Activated CD4-positive, CD25-positive, alpha-beta regulatory T cell treated with anti-CD3 and anti-CD28 coated beads, Interleukin-2, amount 50 U/mL, for 72 hours (primary cell): Measurements from ENCODE around the gene LSM2.
A peak's percentile ranks its signal among the peaks of the same experiment; 100 is the strongest.
"Not testable (repeated sequence)": the region's sequence is repeated elsewhere in the genome, so short reads cannot be mapped to it uniquely, and the experiment has no call there.

Experiments
- DNase-seq: peaks from one replicate; pipeline ENCODE4 v3.0.0; 2021

LSM2 gene

DNA sequence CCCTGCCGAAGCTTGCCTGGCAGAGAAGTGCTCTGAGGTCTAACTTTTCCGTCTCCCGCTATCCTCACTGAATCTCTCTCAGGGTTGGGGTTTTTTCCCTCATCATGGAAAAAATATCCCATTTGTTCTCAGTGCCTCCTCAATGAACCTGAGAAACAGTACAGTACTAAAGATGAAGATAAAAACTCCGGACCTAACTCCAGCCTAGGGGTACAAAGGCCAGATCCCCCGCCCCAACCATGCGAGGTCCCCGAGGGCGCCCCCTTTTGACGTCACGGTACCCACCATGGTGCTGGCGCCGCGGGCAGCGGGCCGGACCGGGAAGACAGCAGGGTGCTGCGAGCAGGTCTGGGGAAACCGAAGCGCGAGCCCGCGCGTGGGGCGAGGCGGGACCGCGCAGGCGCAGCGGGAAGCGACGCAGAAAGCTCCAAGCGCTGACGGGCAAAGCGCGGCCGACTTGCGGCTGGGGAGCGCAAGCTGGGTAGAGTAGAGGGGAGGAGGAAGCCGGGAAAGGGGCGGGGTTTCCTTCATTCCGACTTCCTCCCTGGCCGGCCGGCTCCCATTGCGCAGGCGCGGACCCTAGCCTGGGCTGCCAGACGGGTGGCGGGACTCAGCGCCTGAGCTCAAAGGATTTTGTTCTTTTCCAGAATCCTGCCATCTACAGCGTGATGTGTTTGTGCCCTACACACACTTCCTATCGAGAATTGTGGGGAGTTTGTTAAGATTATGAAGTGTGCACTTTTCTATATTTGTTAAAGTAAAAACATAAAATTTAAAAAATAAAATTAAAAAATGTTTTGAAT is at the start of gene LSM2:
LSM2 (minus strand) TSS at position 497 of the 803 bp plus-strand sequence; CDS start at position 288, 209 bp downstream.
- DNase-seq, result peak; percentile 97

DNA sequence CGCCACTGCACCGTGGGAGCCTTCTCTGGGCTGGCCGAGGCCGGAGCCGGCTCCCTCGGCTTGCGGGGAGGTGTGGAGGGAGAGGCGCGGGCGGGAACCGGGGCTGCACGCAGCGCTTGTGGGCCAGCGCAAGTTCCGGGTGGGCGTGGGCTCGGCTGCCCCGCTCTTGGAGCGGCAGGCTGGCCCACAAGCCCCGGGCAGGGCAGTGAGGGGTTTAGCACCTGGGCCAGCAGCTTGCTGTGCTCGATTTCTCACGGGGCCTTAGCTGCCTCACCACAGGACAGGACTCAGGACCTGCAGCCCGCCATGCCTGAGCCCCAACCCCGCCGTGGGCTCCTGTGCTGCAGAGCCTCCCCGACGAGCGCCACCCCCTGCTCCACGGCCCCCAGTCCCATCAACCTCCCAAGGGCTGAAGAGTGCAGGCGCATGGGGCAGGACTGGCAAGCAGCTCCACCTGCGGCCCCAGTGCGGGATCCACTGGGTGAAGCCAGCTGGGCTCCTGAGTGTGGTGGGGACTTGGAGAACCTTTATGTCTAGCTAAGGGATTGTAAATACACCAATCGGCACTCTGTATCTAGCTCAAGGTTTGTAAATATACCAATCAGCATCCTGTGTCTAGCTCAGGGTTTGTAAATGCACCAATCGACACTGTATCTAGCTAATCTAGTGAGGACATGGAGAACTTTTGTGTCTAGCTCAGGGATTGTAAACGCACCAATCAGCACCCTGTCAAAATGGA is 45.4 kb upstream of the LSM2 start:
- DNase-seq, result not testable (repeated sequence)

DNA sequence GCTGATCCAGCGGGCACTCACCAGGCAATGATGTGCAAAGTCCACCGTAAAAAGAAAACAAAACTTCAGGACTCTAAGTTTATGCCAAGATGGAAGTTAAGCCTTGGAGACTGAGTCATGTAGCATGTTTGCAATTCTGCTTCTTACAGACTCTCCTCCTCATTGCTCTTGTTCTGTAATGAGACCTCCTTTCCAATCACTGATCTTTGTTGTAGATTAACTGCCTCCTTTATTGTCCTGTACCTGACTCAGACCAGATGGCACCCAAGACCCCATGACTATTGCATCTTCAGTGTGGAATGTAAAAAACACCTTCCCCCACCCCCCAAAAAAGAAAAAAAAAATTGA is 44.7 kb upstream of the LSM2 start:
- DNase-seq, result no peak

DNA sequence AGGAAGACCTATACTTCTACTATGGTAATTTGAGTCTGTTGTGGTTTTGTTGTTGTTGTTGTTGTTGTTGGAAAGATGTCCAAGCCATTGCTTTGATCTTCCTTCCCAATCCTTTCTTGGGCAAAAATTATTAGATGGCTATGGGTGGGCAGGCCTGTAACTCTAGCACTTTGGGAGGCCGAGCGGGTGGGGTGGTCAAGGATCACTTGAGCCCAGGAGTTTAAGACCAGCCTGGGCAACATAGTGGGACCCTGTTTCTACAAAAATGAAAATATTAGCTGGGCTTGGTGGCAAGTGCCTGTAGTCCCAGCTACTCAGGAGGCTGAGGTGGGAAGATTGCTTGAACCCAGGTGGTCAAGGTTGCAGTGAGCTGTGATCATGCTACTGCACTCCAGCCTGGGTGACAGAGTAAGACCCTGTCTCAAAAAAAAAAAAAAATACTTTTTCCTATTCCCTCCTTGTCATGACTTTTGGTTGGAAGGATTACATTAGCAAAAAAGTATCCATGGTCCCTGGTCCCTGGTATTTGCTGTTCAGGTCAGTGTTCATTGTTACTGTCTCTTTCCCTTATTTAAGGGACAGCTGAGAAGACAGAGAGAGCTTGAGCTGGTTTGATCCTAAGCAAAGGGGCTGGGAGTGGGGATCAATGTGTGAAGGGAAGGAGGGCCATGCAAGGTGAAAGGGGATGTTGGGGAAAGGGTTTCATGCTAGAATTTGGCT is 44.2 kb upstream of the LSM2 start:
- DNase-seq, result no peak

DNA sequence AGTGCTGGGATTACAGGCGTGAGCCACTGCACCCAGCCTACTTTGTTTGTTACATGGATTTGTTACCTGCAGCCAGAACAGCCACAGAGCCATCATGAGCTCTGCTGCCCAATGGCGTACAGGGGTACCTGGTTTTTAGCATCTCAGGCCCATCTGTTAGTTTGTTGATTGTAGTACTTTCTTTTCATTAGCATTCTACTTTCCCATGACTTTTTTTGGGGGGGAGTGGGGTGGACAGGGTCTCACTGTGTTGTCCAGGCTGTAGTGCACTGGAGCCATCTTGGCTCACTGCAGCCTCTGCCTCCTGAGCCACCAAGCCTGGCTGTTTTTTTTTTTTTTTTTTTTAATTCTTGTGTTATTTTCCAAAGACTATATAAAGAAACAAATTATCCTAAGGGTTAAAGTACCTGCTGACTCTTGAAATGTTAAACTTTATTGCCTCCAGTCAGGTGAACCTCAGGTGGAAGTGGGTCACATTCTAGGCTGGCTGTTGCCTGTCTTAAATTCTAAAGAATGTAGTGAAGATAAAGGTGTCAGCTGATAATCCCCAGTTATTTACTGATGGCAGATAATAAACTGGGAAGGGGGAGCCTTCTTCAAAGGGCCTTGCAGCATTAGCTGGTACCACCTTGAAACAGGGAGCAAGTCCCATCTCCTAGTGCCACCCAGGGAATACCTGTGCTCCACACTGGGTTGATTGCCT is 40.7 kb upstream of the LSM2 start:
- no peak for DNase-seq

DNA sequence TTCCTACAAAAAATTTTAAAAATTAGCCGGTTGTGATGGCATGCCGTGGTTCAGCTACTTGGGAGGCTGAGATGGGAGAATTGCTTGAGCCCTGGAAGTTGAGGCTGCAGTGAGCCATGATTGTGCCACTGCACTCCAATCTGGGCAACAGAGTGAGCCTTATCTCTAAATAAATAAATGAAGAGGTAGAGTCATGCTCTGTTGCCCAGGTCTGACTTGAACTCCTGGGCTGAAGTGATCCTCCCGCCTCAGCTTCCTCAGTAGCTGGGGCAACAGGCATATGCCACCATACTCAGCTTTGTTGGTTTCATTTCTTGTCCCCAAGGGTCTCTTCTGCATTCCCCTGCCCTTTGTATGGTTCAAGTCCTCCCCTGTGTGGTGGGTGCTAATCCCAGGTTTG is 37.7 kb upstream of the LSM2 start:
- DNase-seq, result no peak

DNA sequence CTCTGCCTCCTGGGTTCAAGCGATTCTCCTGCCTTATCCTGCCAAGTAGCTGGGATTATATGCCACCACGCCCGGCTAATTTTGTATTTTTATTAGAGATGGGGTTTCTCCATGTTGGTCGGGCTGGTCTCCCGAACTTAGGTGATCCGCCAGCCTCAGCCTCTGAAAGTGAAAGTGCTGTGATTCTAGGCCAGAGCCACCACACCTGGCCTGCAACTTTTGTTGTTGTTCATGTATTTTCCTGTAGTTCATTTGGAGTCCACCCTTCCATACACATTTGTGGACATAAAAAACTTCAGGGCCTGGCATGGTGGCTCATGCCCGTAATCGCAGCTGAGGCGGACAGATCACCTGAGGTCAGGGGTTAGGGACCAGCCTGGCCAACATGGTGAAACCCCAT is 35.3 kb upstream of the LSM2 start:
- DNase-seq, result no peak

DNA sequence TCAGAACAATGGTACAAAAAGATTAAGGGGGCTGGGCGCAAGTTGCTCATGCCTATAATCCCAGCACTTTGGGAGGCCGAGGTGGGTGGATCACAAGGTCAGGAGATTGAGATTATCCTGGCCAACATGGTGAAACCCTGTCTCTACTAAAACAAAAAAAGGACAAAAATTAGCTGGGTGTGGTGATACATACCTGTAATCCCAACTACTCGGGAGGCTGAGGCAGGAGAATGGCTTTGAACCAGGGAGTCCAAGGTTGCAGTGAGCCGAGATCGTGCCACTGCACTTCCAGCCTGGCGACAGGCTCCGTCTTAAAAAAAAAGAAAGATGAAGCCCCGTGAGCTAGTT is 33.0 kb upstream of the LSM2 start:
- DNase-seq, result not testable (repeated sequence)

DNA sequence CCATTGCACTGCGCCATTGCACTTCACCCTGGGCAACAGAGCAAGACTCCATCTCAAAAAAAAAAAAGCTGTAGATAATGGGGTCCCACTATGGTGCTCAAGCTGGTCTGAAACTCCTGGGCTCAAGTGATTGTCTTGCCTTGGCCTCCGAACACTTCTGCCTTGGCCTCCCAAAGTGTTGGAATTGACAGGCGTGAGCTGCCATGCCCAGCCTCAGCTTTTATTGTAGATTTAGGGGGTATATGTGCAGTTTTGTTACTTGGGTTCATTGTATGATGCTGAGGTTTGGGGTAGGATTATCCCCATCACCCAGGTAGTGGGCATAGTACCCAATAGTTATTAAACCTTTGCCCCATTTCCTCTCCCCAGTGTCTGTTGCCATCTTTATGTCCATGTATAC is 32.2 kb upstream of the LSM2 start:
- no peak for DNase-seq

DNA sequence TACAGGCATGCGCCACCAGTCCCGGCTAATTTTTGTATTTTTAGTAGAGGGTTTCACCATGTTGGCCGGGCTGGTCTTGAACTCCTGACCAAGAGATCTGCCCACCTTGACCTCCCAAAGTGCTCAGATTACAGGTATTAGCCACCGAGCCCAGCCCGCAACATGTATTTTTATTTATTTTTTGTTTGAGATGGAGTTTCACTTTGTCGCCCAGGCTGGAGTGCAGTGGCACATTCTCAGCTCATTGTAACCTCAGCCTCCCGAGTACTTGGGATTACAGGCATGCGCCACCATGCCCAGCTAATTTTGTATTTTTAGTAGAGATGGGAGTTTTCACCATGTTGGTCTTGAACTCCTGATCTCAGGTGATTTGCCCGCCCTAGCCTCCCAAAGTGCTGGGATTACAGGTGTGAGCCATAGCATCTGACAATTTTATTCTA is 31.4 kb upstream of the LSM2 start:
- not testable (repeated sequence) for DNase-seq

DNA sequence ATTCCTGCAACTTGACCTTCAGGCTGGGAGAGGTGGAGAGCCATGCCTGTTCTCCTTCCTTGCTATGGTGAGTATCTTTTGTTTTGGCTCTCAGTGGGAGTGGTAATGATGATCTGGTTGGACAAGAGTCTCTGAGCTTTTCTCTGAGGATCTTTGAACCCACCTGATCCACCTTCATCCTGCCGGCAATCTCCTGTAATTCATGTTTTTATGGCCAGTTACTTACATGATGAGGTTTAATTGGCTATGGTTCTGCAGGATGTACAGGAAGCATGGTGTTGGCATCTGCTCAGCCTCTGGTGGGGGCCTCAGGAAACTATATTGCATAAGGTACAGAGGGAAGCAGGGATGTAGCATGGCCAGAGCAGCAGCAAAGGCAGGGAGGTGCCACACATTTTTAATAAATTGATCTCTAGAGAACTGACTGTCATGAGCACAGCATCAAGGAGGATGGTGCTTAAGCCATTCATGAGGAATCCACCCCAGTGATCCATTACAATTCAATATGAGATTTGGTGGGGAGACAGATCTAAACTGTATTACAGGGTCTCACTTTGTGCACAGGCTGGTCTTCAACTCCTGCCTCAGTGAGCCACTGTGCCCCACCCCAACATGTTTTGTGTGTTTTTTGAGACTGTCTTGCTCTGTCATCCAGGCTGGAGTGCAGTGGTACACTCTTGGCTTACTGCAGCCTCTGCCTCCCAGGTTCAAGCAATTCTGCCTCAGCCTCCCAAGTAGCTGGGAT is 30.8 kb upstream of the LSM2 start:
- no peak for DNase-seq

DNA sequence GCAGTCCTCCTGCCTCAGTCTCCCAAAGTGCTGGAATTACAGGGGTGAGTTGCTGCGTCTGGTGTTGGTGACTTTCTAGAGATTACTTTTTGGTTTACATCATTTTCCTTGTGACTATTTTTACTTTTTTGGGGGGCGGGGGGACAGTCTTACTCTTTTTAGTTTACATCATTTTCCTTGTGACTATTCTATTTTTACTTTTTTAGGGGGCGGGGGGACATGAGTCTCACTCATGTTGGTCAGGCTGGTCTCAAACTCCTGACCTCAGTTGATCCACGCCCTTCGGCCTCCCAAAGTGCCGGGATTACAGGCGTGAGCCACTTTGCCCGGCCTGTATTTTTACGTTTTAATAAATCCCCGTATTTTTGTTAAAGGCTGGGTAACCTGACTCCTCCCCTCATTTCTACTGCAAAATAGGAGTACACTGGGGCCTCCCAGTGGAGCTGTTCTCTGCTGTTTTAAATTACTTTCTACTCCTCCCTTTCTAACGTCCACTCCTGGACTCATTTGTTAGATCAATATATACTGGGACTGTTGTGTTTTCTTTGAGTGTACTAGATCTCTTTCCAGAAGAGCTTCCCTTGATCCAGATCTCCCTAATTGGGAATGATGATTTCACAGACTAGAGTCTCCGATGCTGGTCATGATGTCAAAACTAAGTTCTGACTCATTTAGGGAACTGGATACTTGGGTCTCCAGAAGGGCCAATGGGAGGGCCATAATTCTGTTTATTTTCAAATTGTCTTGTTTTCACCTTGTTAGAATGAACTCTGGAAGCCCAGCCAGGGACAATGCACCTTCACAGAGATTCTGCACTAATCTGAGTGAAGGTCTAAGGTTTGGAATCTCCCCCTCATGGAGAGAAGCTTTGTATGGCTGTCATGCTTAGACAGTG is 30.0 kb upstream of the LSM2 start:
- DNase-seq, result no peak

DNA sequence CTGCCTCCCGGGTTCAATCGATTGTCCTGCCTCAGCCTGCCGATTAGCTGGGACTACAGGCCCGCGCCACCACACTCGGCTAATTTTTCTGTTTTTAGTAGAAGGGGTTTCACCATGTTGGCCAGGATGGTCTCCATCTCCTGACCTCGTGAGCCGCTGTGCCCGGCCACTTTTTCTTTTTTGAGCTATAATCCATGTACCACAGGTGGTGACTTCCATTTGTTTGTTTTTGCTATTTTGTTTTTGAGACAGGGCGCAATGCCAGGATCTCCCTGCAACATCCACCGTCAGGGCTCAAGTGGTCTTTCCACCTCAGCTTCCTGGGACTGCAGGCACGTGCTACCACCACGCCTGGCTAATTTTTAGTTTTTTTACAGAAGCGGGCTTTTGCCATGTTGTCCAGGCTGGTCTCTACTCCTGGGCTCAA is 29.3 kb upstream of the LSM2 start:
- DNase-seq, result no peak

DNA sequence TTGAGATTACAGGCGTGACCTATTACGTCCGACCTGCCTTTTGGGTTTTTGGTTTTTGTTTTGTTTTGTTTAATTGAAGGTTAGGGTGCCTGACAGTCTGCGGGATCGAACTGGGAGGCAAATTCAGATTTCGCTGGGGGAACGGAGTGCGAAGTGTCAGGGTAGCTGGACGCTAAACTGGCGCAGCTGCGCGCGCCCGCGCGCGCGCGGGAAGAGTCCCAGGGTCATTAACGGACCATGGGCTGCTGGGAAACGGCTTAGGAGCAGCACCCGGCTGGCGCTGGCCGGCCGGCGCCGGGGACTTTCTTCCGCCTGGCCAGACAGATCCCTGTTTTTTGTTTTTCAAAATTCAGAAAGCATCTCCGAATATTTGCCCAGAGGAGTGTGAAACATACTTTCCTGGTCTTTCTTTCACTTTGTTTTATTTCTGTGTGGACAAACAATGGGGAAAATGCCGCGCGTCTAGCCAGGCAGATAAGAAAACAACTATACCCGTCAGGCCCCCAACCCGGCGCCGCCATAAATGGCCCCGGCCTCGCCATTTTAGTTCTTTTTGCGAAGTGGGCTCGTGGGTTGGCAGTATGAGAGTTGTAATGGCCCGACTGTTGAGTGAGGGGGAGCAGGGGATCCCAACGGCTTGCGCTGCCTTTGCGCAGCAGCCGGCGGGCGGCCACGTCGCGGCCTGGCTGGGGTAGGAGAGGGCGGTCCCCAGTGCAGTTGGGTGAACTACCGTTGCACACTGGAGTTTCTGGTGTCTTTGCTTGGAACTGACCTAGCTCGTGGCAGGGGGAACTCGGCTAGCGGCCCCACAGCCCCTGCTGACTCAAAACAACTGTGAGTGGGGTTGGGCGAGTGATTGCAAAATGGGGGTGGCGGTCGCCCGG is 27.8 kb upstream of the LSM2 start:
- DNase-seq, result peak; percentile 81

DNA sequence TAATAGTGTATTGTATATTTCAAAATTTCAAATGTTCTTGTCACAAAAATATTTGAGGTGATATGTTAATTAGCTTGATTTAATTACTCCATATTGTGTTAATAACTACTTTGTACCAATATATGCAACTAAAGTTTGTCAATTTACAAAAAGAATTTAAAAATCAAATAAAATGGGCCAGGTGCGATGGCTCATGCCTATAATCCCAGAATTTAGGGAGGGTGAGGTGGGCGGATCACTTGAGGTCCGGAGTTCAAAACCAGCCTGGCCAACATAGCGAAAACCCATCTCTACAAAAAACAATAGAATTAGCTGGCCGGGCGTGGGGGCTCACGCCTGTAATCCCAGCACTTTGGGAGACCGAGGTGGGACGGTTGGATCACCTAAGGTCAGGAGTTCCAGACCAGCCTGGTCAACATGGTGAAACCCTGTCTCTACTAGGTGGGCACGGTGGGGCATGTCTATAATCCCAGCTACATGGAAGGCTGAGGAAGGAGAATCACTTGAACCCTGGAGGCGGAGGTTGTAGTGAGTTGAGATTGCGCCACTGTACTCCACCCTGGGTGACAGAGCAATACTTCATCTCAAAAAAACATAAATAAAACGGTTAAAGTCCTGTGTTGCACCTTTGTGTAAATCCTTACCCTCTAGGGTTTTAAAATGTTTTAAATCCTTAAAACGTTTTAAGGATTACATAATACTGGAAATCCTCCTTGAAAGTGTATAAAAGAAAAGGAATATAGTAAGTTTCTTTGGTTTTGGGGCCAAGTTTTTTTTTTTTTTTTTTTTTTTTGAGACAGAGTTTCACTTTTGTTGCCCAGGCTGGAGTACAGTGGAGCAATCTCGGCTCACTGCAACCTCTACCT is 24.8 kb upstream of the LSM2 start:
- DNase-seq, result no peak

DNA sequence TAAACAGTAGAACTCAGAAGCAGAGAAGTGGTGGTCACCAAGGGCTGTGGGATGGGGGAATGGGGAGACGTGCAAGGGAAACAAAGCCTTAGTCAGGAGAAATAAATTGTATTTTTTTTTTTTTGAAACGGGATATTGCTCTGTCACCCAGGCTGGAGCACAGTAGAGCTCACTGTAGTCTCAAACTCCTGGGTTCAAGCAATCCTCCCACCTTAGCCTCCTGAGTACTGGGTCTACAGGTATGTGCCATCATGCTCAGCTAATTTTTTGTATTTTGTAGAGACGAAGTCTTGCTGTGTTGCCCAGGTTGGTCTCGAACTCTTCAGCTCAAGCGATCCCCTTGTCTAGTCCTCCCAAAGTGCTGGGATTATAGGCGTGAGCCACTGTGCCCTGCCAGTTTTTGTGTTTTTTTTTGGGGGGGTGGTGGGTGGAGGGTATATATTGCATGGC is 24.1 kb upstream of the LSM2 start:
- no peak for DNase-seq

DNA sequence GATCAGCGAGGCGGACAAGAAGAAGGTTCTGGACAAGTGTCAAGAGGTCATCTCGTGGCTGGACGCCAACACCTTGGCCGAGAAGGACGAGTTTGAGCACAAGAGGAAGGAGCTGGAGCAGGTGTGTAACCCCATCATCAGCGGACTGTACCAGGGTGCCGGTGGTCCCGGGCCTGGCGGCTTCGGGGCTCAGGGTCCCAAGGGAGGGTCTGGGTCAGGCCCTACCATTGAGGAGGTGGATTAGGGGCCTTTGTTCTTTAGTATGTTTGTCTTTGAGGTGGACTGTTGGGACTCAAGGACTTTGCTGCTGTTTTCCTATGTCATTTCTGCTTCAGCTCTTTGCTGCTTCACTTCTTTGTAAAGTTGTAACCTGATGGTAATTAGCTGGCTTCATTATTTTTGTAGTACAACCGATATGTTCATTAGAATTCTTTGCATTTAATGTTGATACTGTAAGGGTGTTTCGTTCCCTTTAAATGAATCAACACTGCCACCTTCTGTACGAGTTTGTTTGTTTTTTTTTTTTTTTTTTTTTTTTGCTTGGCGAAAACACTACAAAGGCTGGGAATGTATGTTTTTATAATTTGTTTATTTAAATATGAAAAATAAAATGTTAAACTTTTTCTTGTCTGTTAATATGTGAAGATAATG is 23.0 kb upstream of the LSM2 start:
- no peak for DNase-seq

DNA sequence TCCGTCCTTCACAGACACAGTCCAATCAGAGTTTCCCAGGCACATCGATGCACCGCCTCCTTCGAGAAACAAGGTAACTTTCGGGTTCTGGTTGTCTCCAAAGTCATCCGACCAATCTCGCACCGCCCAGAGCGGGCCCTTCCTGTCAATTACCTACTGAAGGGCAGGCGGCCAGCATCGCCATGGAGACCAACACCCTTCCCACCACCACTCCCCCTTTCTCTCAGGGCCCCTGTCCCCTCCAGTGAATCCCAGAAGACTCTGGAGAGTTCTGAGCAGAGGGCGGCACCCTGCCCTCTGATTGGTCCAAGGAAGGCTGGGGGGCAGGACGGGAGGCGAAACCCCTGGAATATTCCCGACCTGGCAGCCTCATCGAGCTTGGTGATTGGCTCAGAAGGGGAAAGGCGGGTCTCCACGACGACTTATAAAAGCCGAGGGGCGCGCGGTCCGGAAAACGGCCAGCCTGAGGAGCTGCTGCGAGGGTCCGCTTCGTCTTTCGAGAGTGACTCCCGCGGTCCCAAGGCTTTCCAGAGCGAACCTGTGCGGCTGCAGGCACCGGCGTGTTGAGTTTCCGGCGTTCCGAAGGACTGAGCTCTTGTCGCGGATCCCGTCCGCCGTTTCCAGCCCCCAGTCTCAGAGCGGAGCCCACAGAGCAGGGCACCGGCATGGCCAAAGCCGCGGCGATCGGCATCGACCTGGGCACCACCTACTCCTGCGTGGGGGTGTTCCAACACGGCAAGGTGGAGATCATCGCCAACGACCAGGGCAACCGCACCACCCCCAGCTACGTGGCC is 20.7 kb upstream of the LSM2 start, which contains the start of gene HSPA1B:
HSPA1B (plus strand) TSS at position 453 of the 794 bp plus-strand sequence; CDS start at position 666, 213 bp downstream.
- peak; percentile 84 for DNase-seq
